Measurements from ENCODE around the gene WDR4.
"Not testable (repeated sequence)": the region's sequence is repeated elsewhere in the genome, so short reads cannot be mapped to it uniquely, and the experiment has no call there.

Gene WDR4

GRCh38 chr21:42880352-42880751, 1.0 kb upstream of the WDR4 start:
- no CpG with 5 or more reads among the region's 6 CpGs for WGBS (ENCODE audit: insufficient coverage, insufficient read length)

GRCh38 chr21:42878678-42878992, 704 bp downstream of the WDR4 start:
- DNase-seq (ENCODE audit: low read depth, low spot score): no peak
- H3K27ac ChIP-seq (ENCODE audit: low read length): no peak overlapping the region
- H3K36me3 ChIP-seq (ENCODE audit: control insufficient read depth, insufficient read depth, low read length): peaks cover 3% of the 10 kb centered on the region; the same call in 1 of the 2 replicates
- WGBS (ENCODE audit: insufficient coverage, insufficient read length): no CpG with 5 or more reads among the region's 15 CpGs
- no peaks in the 10 kb centered on the region for H3K4me1 ChIP-seq (ENCODE audit: control insufficient read depth, insufficient read depth, low read length)
- no peaks in the 10 kb centered on the region for H3K27me3 ChIP-seq (ENCODE audit: control insufficient read depth, insufficient read depth, low read length)
- H3K9me3 ChIP-seq (ENCODE audit: control insufficient read depth, insufficient read depth, low read length): no peaks in the 10 kb centered on the region
- H3K4me3 ChIP-seq (ENCODE audit: low read length): peak overlapping the region; percentile 79; the same call in 1 of the 2 replicates

More at GRCh38 chr21:42880352-42880751, 1.0 kb upstream of the WDR4 start:
- no peak overlapping the region for H3K4me3 ChIP-seq (ENCODE audit: low read length)
- no peaks in the 10 kb centered on the region; the same call in 1 of the 2 replicates for H3K36me3 ChIP-seq (ENCODE audit: control insufficient read depth, insufficient read depth, low read length)
- DNase-seq (ENCODE audit: low read depth, low spot score): no peak
- no peaks in the 10 kb centered on the region for H3K4me1 ChIP-seq (ENCODE audit: control insufficient read depth, insufficient read depth, low read length)
- H3K27ac ChIP-seq (ENCODE audit: low read length): no peak overlapping the region
- no peaks in the 10 kb centered on the region for H3K27me3 ChIP-seq (ENCODE audit: control insufficient read depth, insufficient read depth, low read length)
- H3K9me3 ChIP-seq (ENCODE audit: control insufficient read depth, insufficient read depth, low read length): no peaks in the 10 kb centered on the region

- not testable (repeated sequence) for H3K9me3 ChIP-seq (ENCODE audit: control insufficient read depth, insufficient read depth, low read length); DNase-seq (ENCODE audit: low read depth, low spot score); H3K27ac ChIP-seq (ENCODE audit: low read length); H3K4me3 ChIP-seq (ENCODE audit: low read length); H3K27me3 ChIP-seq (ENCODE audit: control insufficient read depth, insufficient read depth, low read length); H3K4me1 ChIP-seq (ENCODE audit: control insufficient read depth, insufficient read depth, low read length)
- no CpG with 5 or more reads among the region's 10 CpGs for WGBS (ENCODE audit: insufficient coverage, insufficient read length)
- H3K36me3 ChIP-seq (ENCODE audit: control insufficient read depth, insufficient read depth, low read length): peaks cover 17% of the 10 kb centered on the region; the same call in 1 of the 2 replicates
Measured at GRCh38 chr21:42875811-42876210, 3.5 kb downstream of the WDR4 start.

GRCh38 chr21:42873096-42873495, 6.2 kb downstream of the WDR4 start:
- no peaks in the 10 kb centered on the region for H3K9me3 ChIP-seq (ENCODE audit: control insufficient read depth, insufficient read depth, low read length)
- H3K36me3 ChIP-seq (ENCODE audit: control insufficient read depth, insufficient read depth, low read length): peaks cover 33% of the 10 kb centered on the region
- H3K27me3 ChIP-seq (ENCODE audit: control insufficient read depth, insufficient read depth, low read length): no peaks in the 10 kb centered on the region
- H3K4me1 ChIP-seq (ENCODE audit: control insufficient read depth, insufficient read depth, low read length): no peaks in the 10 kb centered on the region
- no peak overlapping the region for H3K4me3 ChIP-seq (ENCODE audit: low read length)
- H3K27ac ChIP-seq (ENCODE audit: low read length): no peak overlapping the region
- no CpG with 5 or more reads among the region's 7 CpGs for WGBS (ENCODE audit: insufficient coverage, insufficient read length)
- no peak for DNase-seq (ENCODE audit: low read depth, low spot score)

GRCh38 chr21:42868196-42868595, 11.1 kb downstream of the WDR4 start:
- no CpG with 5 or more reads among the region's 10 CpGs for WGBS (ENCODE audit: insufficient coverage, insufficient read length)
- Histone ChIP-seq H3K9me3 (ENCODE audit: control insufficient read depth, insufficient read depth, low read length) (no peaks in the 10 kb centered on the region), H3K4me3 (ENCODE audit: low read length) (no peak overlapping the region), H3K36me3 (ENCODE audit: control insufficient read depth, insufficient read depth, low read length) (peaks cover 34% of the 10 kb centered on the region), H3K27me3 (ENCODE audit: control insufficient read depth, insufficient read depth, low read length) (no peaks in the 10 kb centered on the region), H3K4me1 (ENCODE audit: control insufficient read depth, insufficient read depth, low read length) (no peaks in the 10 kb centered on the region; the same call in 1 of the 2 replicates), H3K27ac (ENCODE audit: low read length) (no peak overlapping the region)
- DNase-seq (ENCODE audit: low read depth, low spot score): no peak

GRCh38 chr21:42865776-42866160, 13.6 kb downstream of the WDR4 start:
- Histone ChIP-seq H3K4me3 (ENCODE audit: low read length) (no peak overlapping the region), H3K4me1 (ENCODE audit: control insufficient read depth, insufficient read depth, low read length) (no peaks in the 10 kb centered on the region; the same call in 1 of the 2 replicates), H3K9me3 (ENCODE audit: control insufficient read depth, insufficient read depth, low read length) (no peaks in the 10 kb centered on the region), H3K27ac (ENCODE audit: low read length) (no peak overlapping the region), H3K36me3 (ENCODE audit: control insufficient read depth, insufficient read depth, low read length) (peaks cover 37% of the 10 kb centered on the region), H3K27me3 (ENCODE audit: control insufficient read depth, insufficient read depth, low read length) (no peaks in the 10 kb centered on the region)
- no peak for DNase-seq (ENCODE audit: low read depth, low spot score)
- WGBS (ENCODE audit: insufficient coverage, insufficient read length): no CpG with 5 or more reads among the region's 8 CpGs

GRCh38 chr21:42864815-42865775, 14.2 kb downstream of the WDR4 start:
- Histone ChIP-seq H3K27ac (ENCODE audit: low read length) (no peak overlapping the region), H3K36me3 (ENCODE audit: control insufficient read depth, insufficient read depth, low read length) (peaks cover 38% of the 10 kb centered on the region), H3K27me3 (ENCODE audit: control insufficient read depth, insufficient read depth, low read length) (no peaks in the 10 kb centered on the region), H3K4me1 (ENCODE audit: control insufficient read depth, insufficient read depth, low read length) (no peaks in the 10 kb centered on the region; the same call in 1 of the 2 replicates), H3K9me3 (ENCODE audit: control insufficient read depth, insufficient read depth, low read length) (no peaks in the 10 kb centered on the region), H3K4me3 (ENCODE audit: low read length) (no peak overlapping the region)
- WGBS (ENCODE audit: insufficient coverage, insufficient read length): no CpG with 5 or more reads among the region's 26 CpGs
- DNase-seq (ENCODE audit: low read depth, low spot score): no peak

- H3K9me3 ChIP-seq (ENCODE audit: control insufficient read depth, insufficient read depth, low read length): no peaks in the 10 kb centered on the region
- no peaks in the 10 kb centered on the region; the same call in 1 of the 2 replicates for H3K4me1 ChIP-seq (ENCODE audit: control insufficient read depth, insufficient read depth, low read length)
- peaks cover 43% of the 10 kb centered on the region for H3K36me3 ChIP-seq (ENCODE audit: control insufficient read depth, insufficient read depth, low read length)
- H3K27ac ChIP-seq (ENCODE audit: low read length): no peak overlapping the region
- H3K4me3 ChIP-seq (ENCODE audit: low read length): no peak overlapping the region
- no peak for DNase-seq (ENCODE audit: low read depth, low spot score)
- H3K27me3 ChIP-seq (ENCODE audit: control insufficient read depth, insufficient read depth, low read length): no peaks in the 10 kb centered on the region
- WGBS (ENCODE audit: insufficient coverage, insufficient read length): no CpG with 5 or more reads among the region's 14 CpGs
Measured at GRCh38 chr21:42864286-42864685, 15.1 kb downstream of the WDR4 start.

GRCh38 chr21:42863504-42863870, 15.9 kb downstream of the WDR4 start:
- H3K9me3 ChIP-seq (ENCODE audit: control insufficient read depth, insufficient read depth, low read length): no peaks in the 10 kb centered on the region
- no peak overlapping the region for H3K27ac ChIP-seq (ENCODE audit: low read length)
- H3K4me1 ChIP-seq (ENCODE audit: control insufficient read depth, insufficient read depth, low read length): no peaks in the 10 kb centered on the region; the same call in 1 of the 2 replicates
- H3K27me3 ChIP-seq (ENCODE audit: control insufficient read depth, insufficient read depth, low read length): no peaks in the 10 kb centered on the region
- no CpG with 5 or more reads among the region's 13 CpGs for WGBS (ENCODE audit: insufficient coverage, insufficient read length)
- peaks cover 41% of the 10 kb centered on the region for H3K36me3 ChIP-seq (ENCODE audit: control insufficient read depth, insufficient read depth, low read length)
- no peak overlapping the region for H3K4me3 ChIP-seq (ENCODE audit: low read length)
- DNase-seq (ENCODE audit: low read depth, low spot score): no peak

- H3K4me1 ChIP-seq (ENCODE audit: control insufficient read depth, insufficient read depth, low read length): no peaks in the 10 kb centered on the region; the same call in 1 of the 2 replicates
- no CpG with 5 or more reads among the region's 21 CpGs for WGBS (ENCODE audit: insufficient coverage, insufficient read length)
- DNase-seq (ENCODE audit: low read depth, low spot score): no peak
- H3K9me3 ChIP-seq (ENCODE audit: control insufficient read depth, insufficient read depth, low read length): no peaks in the 10 kb centered on the region
- no peaks in the 10 kb centered on the region for H3K27me3 ChIP-seq (ENCODE audit: control insufficient read depth, insufficient read depth, low read length)
- H3K27ac ChIP-seq (ENCODE audit: low read length): no peak overlapping the region
- H3K36me3 ChIP-seq (ENCODE audit: control insufficient read depth, insufficient read depth, low read length): peaks cover 39% of the 10 kb centered on the region
- no peak overlapping the region for H3K4me3 ChIP-seq (ENCODE audit: low read length)
Measured at GRCh38 chr21:42862774-42863503, 16.4 kb downstream of the WDR4 start.
